Embryonic facial prominence (tissue), 1 donor: ENCODE data around the gene KMT2A.
"Not testable (repeated sequence)": the region's sequence is repeated elsewhere in the genome, so short reads cannot be mapped to it uniquely, and the experiment has no call there.

ENCODE experiments used
- DNase-seq: peaks from one replicate; pipeline ENCODE4 v3.0.0-alpha.2; 2016; ENCODE audit errors: extremely low spot score

The KMT2A gene

DNA sequence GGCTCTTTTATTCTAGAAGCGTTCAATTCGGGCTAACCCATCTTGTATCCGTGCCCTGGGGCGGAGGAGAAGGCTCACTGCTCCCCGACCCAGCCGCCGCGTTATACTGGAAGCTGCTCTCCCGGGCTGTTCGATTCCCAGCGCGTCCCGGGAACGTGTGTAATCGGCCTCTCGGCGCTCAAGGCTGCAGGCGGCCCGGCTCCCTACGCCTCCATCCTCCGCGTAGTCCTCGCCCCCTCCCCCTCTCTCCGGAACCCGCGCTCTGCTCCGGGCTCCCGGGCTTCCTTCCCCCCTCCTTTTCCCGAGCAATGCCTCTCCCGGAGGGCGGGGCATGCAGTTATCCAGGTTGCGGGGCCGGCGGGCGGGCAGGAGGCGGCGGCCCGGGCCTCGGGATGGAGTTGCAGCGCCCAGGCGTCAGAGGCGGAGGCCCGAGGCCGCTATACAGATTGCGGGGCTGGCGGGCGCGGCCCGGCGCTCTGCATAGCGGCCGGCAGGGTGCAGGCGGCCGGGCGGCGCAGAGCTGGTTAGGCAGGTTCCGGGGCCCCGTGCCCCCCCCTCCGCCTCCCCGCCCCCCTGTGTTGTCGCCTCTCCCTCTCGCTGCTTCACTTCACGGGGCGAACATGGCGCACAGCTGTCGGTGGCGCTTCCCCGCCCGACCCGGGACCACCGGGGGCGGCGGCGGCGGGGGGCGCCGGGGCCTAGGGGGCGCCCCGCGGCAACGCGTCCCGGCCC, at the start of gene KMT2A:
KMT2A (plus strand) TSS at position 600 of the 732 bp plus-strand sequence; CDS start at position 621, 21 bp downstream.
- peak; percentile 96 for DNase-seq

DNA sequence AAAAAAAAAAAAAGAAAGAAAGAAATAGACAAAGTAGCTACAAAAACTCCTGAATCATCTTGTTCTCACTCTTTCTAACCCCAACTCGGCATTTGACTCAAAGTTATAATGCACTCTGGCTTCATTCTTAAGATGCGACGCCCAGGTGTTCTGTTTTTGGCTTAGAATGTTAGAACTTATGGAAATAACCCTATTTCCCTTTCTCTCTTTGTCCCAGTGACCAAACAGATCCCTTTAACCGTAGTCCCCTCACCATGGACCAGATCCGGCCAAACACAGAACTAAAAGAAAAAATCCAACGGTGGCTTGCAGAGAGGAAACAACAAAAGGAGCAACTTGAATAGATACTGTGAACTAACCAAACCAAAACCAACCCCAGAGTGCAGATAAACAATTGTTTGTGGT, 40.2 kb upstream of the KMT2A start:
- DNase-seq, result no peak

DNA sequence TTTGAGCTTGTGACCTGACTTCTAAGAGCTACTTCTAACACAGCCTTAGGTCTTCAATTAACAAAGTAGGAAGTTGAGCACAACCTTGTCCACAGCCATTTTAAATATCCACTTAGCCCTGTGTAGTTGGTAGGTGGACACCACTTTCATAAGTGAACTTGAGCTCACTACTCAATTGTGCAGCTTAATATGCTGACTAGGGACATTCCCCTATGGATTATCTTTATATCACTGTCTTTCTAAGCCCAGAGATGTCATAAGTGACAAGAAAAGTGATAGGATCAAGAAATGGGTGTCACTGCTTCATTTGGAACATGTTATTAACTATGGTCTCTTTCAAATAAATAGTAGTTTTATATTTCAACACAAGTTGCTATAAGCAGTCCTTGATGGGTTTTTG, 38.8 kb upstream of the KMT2A start:
- DNase-seq, result no peak

DNA sequence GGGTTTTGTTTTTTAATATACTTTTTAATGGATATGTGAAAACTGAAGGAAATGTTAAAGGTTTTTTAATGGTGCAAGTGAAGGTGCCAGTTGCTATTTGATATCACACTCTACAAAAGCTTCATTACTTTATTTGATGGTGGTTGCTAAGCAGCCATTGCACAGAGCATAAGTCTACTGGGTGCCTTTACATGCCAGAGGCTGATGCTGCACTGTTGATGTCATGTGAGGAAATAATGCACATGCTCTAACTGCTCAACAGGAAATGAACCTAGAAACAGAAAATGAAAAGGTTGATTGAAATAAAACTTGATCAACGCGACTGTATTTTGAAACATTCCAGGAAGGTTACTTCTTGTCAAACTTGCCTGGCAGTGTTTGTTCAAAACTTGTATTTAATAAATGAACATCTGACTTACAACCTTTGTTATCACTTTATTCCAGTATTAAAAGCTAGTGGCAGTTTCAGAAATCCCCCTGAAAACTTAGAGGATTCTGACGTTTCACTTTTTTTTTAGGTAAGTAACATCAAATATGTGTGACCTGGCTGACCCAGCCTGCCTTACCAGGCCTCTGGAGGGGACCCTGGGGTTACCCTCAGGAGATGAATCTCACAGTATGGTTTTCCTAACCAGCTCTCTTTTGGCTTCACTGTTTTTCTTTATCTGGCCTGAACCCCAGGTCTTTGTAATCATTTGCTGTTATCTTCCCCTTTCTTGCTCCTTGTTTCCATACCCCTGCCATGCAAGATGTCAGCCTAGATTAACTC, 37.3 kb upstream of the KMT2A start:
- no peak for DNase-seq

DNA sequence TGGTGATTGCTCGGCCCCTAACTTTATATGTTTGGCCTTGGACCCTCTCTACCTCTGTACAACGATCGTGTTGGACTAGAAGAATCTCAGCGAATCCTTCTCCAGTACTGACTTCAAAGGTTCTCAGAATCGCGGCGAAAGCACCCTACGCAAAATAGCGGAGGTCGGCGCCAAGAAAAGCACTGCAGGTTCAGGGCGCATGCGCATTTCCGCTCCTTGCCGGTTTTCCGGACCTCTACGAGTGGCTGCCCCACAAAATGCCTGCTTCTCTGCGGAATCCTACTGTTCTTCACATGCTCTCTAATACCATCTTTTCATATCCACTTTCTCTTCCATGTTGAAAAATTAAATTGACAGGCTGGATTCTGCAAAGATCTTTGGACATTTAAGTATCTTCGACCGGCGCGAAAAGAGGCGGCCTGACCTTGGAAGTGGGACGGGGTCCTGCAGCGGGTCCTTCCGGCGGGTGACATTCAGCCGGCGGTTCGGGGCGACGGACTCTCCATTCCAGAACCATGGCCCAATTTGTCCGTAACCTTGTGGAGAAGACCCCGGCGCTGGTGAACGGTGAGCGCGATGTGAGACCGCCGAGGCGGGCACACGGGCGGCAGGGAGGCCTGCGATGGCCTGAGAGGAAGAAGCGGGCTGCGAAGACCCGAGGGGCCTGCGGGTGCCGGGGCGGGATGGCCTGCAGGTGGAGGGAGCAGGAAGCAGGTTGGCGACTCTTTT, 35.0 kb upstream of the KMT2A start, which contains the start of gene ATP5MG:
ATP5MG (plus strand) TSS at position 456 of the 729 bp plus-strand sequence; CDS start at position 516, 60 bp downstream.
- peak; percentile 86 for DNase-seq

DNA sequence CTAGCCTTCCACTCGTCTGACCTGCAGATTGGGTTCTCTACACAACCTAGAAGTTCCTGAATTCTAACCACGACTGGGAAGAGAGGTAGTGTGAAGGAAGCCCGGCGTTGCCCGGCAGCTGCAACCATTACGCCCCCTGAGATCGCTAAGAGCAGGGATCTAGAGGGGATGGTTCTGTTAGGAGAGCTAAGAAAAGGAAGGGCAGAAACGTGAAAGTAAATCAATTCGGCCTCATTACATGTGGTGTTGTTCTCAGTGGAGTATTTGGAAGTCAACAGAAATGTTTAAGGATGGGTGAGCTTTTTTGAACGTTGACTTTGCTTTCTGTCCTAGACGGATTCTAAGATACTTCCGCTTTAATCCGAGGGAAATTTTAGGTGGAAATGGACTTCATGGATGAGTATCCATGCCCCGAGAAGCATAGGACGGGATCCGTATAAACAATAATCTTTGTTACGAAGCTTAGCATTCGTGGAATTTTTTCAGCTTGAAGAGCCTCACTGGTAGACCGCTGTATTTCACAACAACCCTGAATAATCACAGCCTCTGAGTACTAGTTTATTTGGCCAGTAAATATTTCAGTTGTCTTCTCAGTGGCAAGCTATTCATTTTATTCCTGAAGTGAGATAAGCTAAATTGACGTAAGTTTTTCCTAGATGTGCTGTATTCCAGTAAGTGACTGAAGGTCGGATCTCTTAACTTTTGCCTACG, 34.3 kb upstream of the KMT2A start:
- no peak for DNase-seq

DNA sequence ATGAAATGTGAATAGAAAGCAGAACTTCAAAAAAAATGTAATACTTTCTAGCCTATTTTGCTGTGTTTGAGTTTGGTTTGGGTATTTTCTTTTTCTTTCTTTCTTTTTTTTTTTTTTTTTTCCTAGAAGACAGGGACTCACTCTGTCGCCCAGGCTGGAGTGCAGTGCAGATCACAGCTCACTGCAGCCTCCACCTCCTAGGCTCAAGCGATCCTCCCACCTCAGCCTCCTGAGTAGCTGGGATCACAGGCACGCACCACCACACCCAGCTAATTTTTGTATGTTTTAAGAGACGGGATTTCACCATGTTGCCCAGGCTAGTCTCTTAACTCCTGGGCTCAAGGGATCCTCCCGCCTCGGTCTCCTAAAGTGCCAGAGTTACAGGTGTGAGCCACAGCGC, 33.7 kb upstream of the KMT2A start:
- not testable (repeated sequence) for DNase-seq

DNA sequence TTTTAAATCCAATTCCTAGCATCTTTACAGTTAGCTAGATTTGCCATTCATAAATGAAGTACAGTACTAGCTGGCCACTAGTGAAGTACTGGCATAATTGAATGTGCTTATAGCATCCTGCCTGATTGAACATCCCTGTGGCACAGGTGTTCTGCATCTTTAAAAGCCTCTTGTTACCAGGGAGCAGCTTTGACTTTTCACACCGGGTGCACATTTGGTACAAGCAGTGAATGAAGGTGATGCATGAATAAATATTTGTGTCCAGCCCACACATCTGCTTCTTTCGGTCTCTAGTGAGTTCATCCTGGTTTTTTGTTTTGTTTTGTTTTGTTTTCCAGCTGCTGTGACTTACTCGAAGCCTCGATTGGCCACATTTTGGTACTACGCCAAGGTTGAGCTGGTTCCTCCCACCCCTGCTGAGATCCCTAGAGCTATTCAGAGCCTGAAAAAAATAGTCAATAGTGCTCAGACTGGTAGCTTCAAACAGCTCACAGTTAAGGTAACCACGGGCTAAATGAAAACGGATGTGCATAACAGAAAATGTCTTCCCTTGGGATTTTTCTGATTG, 29.6 kb upstream of the KMT2A start:
- no peak for DNase-seq

DNA sequence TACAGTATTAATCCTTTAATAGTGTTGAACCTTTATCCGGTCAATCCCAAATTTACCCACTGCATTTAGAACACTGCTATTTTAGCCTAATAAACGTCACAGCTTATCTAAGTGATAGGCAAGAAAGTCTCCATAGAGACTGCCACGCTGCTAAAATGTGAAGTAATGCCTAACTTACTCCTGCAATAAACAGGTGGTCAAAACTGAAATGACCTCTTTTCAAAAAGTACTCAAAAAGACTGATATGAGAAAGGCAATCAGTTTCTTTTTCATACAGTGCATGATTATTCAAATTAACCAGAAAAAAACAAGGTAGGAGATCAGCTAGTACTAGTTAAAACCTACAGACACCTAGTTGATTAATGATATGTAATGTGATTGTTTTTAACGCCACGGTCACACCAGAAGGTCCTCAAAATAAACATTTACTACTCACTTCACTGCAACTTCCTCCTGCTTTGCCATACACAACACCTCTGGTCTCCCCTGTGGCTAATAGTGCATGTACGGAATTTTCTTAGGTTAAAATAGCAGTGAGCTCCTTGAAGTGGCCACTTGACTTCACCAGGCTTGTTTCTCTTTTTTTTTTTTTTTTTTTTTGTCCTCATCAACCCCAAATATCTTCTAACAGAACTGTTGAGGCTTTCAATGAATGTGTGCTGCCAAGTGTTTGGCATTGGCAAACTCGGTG, 26.1 kb upstream of the KMT2A start:
- no peak for DNase-seq

DNA sequence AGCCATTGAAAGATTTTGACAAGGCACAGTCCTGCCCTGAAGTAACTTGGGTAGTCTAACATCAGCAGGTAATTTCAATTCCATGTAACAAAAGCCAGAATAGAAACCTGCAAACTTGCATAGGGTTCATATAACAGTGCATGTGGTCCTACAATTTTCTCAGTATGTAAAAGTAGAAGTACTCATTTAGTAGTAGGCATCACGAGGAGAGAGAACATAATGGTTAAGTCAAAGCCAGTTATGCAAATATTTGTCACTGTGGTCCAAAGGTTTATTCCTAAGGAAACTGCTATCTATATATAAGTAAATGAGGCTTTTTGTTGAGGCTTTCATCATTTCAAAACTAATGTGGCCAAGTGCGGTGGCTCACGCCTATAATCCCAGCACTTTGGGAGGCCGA, 24.8 kb upstream of the KMT2A start:
- no peak for DNase-seq

DNA sequence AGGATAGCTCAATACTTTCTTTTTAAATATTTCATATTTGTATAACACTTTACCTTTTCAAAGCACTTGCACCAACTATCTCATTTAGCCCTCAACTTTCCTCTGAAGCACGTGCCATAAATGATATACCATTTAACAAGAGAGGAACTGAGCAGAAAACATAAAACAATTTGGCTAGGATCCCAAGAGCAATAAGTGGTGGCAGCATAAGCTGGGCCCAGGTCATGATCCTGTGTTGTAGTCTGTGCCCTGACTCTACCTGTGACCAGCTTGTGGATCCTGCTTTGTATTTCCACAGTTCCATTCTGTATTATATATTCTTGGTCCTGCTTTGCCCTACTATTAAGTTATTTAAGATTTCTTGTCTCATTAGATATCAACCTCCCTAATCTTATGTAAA, 23.4 kb upstream of the KMT2A start:
- DNase-seq, result no peak

DNA sequence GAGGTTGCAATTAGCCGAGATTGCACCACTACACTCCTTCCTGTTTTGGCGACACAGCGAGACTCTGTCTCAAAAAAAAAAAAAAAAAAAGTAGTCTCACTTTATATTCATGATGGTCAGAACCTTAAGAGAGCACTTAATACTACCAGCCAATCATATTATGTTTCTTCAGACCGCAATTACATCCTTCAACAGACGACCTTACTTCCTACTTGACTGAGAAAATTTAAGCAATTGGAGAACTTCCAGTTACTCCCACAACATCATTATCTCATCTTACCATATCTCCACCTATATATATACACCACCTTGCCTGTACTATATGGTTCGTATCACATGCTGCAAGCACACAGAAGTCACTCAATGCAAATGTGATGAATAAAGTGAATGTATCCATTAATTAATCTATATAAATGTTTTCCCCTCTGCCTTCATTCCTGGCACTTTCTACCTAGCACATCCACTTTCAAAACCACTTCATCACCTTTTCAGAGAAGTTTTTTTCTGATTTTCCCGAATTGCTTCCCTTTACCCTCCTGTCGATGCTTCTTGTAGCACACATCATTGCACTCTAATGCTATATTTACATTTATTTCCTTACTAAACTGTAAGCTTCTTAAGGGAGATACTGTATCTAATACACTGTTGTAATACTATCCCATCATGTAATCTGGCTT, 21.1 kb upstream of the KMT2A start:
- no peak for DNase-seq

DNA sequence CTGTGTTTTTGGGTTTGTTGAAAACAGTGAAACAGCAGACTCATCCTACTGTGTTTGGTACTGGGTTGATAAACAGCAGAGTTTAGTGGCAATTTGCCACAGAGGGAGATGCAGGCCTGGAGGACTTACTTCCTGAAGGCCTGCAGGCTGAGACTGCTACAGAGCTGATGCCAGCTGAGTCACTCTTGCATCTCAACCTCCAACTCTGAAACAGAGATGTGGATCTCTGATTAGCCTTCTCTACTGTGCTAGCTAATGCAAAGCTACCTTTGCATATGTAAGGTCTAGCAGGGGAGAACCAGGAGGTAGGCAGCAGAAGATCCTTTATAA, 20.6 kb upstream of the KMT2A start:
- DNase-seq, result no peak

DNA sequence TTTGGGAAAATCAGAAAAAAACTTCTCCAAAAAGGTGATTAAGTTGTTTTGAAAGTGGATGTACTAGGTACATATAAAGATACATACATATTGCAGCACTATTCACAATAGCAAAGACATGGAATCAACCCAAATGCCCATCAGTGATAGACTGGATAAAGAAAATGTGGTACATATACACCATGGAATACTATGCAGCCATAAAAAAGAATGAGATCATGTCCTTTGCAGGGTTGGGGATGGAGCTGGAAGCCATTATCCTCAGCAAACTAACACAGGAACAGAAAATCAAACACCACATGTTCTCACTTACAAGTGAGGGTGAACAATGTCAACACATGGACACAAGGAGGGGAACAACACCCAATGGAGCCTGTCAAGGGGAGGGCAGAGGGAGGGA, 19.4 kb upstream of the KMT2A start:
- DNase-seq, result not testable (repeated sequence)

DNA sequence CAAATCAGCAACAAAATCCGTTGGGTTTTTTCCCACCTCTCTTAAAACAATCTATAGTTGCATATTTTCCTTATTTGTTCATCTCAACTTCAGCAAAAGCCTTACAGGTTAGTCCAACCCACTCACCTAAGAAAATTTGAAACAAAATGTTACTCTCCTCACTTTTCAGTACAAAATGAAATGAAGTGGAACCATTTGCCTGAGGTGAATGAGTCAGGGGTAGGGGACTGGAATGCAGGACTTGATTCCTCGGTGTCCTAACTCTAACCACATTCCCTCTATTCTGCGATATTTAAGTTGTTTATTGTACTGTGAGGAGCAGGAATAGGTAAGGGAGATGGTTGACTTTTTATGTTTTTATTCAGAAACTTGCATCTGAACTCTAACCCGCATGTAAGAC, 18.5 kb upstream of the KMT2A start:
- no peak for DNase-seq

DNA sequence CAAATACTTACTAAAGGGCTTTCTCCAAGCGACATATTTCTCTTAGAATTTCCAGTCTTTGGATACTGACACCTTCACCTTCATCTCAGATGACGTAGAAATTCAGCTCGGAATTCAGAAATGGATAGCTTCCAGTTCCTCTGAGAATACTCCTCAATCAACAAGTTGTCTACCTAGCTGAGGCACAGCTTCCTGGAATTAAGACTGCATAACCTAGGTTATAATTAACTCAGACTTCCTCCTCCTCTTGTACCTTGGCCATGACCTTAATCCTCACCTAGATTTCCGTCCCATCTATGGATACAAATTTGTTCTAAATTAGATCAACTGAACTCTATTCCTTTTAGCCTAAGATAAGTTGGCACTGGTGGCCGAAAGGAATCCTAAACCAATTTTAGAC, 17.5 kb upstream of the KMT2A start:
- DNase-seq, result no peak

DNA sequence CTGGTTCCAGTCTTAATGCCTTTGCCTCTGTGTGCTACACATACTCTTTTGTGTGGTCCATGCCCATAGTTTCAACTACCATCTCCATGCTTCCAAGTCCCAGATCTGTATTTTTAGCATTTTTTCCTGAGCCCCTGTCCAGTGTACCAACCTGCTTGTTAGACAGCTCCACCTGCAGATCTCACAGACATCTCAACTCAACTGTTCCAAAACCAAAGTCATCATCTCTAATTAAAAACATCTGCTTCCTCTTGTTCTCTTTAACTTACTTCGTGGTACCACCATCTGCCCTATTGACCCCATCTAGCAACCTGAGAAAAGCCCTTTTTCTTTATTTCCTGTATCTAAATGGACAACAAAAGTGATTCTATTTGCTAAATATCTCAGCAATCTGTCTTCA, 8.6 kb upstream of the KMT2A start:
- no peak for DNase-seq

DNA sequence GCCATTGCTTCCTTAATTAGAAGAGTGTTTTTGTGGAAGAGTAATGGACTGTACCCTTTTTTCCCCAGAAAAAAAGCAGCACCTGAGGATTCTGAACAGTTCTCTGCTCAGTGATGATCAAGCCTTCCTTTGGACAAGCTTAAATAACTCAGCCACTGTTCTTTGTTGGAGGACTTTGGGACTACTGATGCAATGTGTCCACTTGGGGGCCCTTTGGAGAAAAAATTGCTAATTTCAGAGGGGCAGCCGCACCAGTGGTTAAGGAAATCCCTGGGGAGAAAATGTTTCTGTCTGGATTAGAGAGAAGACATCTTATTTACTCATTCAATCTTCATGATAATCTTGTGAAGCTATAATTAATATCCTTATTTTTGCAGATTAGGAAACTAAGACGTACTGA, 5.3 kb upstream of the KMT2A start:
- no peak for DNase-seq

DNA sequence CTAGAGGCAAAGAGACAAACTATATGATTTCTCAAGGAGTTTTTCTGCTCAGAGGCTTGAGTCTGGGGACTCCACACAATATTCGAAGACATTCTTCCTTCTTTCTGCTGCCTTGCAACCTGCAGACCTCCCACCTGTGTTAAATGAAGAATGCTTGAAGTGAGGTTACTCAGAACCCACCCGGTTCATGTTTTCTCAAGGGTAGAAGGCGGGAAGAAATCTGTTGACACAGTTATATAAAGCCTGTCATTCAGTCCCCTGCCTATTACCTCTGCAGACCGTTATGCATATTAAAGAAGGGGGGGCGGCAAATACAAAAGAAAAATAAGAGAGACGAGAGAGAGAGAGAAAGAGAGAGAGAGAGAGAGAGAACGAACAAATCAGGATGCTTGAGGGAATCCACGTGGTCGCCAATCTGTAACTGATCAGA, 2.2 kb upstream of the KMT2A start:
- no peak for DNase-seq

DNA sequence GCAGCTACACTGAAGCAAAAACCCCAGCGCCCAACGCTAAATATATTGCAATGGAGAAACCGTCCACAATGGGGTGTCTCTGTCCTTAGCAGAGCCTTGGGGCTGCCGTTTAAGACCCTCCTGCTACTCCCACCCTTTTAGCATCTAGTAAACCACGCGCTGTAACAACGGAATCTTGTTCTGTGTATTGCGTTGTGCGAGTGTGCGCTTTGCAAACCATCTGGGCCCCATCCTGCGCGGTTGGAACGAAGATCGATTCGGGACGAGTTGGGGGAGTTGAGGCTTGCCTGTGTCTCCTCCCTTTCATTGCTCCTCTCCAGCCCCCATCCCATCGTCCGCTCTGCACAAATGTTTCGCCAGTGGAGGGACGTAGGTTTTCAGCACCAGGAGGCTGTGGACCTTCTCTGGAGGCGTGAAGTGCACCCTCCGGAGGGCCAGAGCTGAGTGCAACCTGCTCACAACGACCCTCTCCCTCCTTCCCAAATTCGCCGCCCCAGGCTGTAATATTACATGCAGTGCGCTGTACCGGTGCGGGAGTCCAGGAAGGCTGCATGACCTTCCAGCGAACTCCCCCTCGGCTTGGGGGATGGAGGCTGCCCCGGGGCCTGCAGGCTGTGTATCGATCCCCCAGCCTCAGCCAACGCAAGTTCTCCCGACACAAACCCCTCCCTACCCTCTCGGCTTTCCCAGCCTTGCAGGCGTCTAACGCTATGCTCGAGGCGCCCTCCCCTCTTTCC, 1.6 kb upstream of the KMT2A start:
- peak; percentile 56 for DNase-seq
